GM12878 (cell line): ENCODE data around the gene SOCS6. TPM values are rescaled to one million over a fixed set of nuclear protein-coding genes. Genes with fewer than 3 reads are reported as not detected.

Experiments
- ATAC-seq: fragments of 200-7000 bp; cut with Tn5 transposase; 3 replicates; pipeline ENCODE4 v1.9.1; 2020; ENCODE audit warnings: mild to moderate bottlenecking, moderate library complexity
- BruUV-seq: library from RNA; stranded (reverse); fragments of 400-500 nt; replicated peaks from 2 replicates; lab custom pipeline; 2021; lab: Mats Ljungman, UMichigan
- CTCF ChIA-PET: fragments of 300-600 bp; sonication (Branson Sonifier 250); formaldehyde crosslinking; extraction: SDS; loops from one replicate; lab custom pipeline; 2021; ENCODE audit warnings: inconsistent platforms; lab: Yijun Ruan, JAX
- POLR2A ChIA-PET: fragments of 350-600 bp; formaldehyde crosslinking; extraction: SDS; loops from one replicate; lab custom pipeline; 2021; ENCODE audit warnings: inconsistent platforms; lab: Charles Lee
- RAD21 ChIA-PET: fragments of 300-600 bp; sonication (Branson Sonifier 250); formaldehyde crosslinking; loops from one replicate; lab custom pipeline; 2023; ENCODE audit warnings: antibody characterized with exemption; ENCODE audit not compliant: unreplicated experiment; lab: Charles Lee
- SMC1A ChIA-PET: fragments of 300-600 bp; sonication (Branson Sonifier 250); formaldehyde crosslinking; loops from one replicate; lab custom pipeline; 2023; ENCODE audit not compliant: unreplicated experiment, uncharacterized antibody; lab: Charles Lee
- DNase-seq: peaks from one replicate; pipeline ENCODE4 v3.0.0-alpha.2; 2011; ENCODE audit warnings: low read depth, low spot score
- FAIRE-seq: peaks from 3 replicates; lab custom pipeline; 2011; peaks lifted over from hg19 to GRCh38; lab: Jason Lieb, UNC
- H2AFZ ChIP-seq: 2 replicates; pipeline ENCODE4 v1.6.0; 2011; ENCODE audit warnings: low read depth, low read length, control low read depth; ENCODE audit not compliant: control insufficient read depth
- H3K27ac ChIP-seq: 2 replicates; pipeline ENCODE4 v1.5.1; 2011; ENCODE audit warnings: control low read depth; ENCODE audit not compliant: control insufficient read depth, insufficient read depth
- H3K27me3 ChIP-seq, 2 experiments: replicated peaks in 1 of 2; 2 replicates each; pipeline versions ENCODE4 v1.6.0 to v1.6.1; 2011; ENCODE audit warnings: low read length in 1 of 2; ENCODE audit not compliant: control insufficient read depth in 2 of 2, insufficient read depth in 2 of 2
- H3K36me3 ChIP-seq, 2 experiments: 2 replicates each; pipeline ENCODE4 v1.5.1; 2011; ENCODE audit warnings: low read length in 1 of 2; ENCODE audit not compliant: control insufficient read depth in 2 of 2, insufficient read depth in 2 of 2
- H3K4me1 ChIP-seq: 2 replicates; pipeline ENCODE4 v1.6.1; 2011; ENCODE audit warnings: mild to moderate bottlenecking, low read length, moderate library complexity, mixed read lengths; ENCODE audit not compliant: control insufficient read depth, insufficient read depth
- H3K4me2 ChIP-seq: 2 replicates; pipeline ENCODE4 v1.6.0; 2011; ENCODE audit warnings: control low read depth; ENCODE audit not compliant: control insufficient read depth, insufficient read depth
- H3K4me3 ChIP-seq: fragments of 200-600 bp; sonication (generic); 2 replicates; pipeline ENCODE4 v1.5.1; 2016
- H3K79me2 ChIP-seq: 2 replicates; pipeline ENCODE4 v1.6.0; 2011; ENCODE audit warnings: low read length; ENCODE audit not compliant: control insufficient read depth, insufficient read depth
- H3K9ac ChIP-seq: 2 replicates; pipeline ENCODE4 v1.8.0; 2011; ENCODE audit warnings: low read length, control low read depth, mixed read lengths; ENCODE audit not compliant: control insufficient read depth, insufficient read depth
- H3K9me3 ChIP-seq: replicated peaks from 3 replicates; pipeline ENCODE4 v1.5.1; 2011; ENCODE audit warnings: mild to moderate bottlenecking, low read length; ENCODE audit not compliant: control insufficient read depth, insufficient read depth
- H4K20me1 ChIP-seq: 2 replicates; pipeline ENCODE4 v1.6.0; 2011; ENCODE audit not compliant: control insufficient read depth, insufficient read depth
- ATF2 ChIP-seq: IDR thresholded peaks from 2 replicates; pipeline ENCODE4 v1.6.1; 2012; ENCODE audit warnings: low read length, inconsistent platforms
- BCL3 ChIP-seq: IDR thresholded peaks from 2 replicates; pipeline ENCODE4 v1.6.1; 2011; ENCODE audit warnings: borderline replicate concordance, low read depth, mild to moderate bottlenecking, moderate library complexity, low read length; ENCODE audit not compliant: insufficient read depth, poor library complexity, severe bottlenecking
- CHD2 ChIP-seq: IDR thresholded peaks from 2 replicates; pipeline ENCODE4 v1.6.1; 2011; ENCODE audit warnings: low read depth, low read length, improper control_type of control experiment, borderline replicate concordance
- HDAC2 ChIP-seq: fragments of 200-600 bp; sonication (generic); IDR thresholded peaks from 2 replicates; pipeline ENCODE4 v1.6.1; 2017
- IKZF2 ChIP-seq, 2 experiments: fragments of 450-650 bp; IDR thresholded peaks; 2 replicates each; pipeline ENCODE4 v1.6.1; 2017; ENCODE audit warnings: mild to moderate bottlenecking in 2 of 2, moderate library complexity in 2 of 2
- MXI1 ChIP-seq: fragments of 150-350 bp; IDR thresholded peaks from 2 replicates; pipeline ENCODE4 v1.6.1; 2011; ENCODE audit warnings: low read depth, mild to moderate bottlenecking, inconsistent platforms, low read length, improper control_type of control experiment
- RCOR1 ChIP-seq: conservative IDR thresholded peaks from 2 replicates; pipeline ENCODE4 v1.6.1; 2012; ENCODE audit warnings: low read depth, low read length, improper control_type of control experiment
- SP1 ChIP-seq: IDR thresholded peaks from one replicate; pipeline ENCODE4 v1.6.1; 2011; ENCODE audit warnings: low read depth, low read length
- ZBED1 ChIP-seq: IDR thresholded peaks from 2 replicates; pipeline ENCODE4 v1.6.1; 2016; ENCODE audit warnings: borderline replicate concordance
- ZNF24 ChIP-seq: fragments of 450-650 bp; IDR thresholded peaks from 2 replicates; pipeline ENCODE4 v1.6.1; 2017; ENCODE audit warnings: antibody characterized with exemption, mild to moderate bottlenecking
- ZNF274 ChIP-seq: IDR thresholded peaks from one replicate; pipeline ENCODE4 v1.8.0; 2011; ENCODE audit not compliant: insufficient read length, insufficient read depth
- WGBS: methylation state at CpG from one replicate; pipeline ENCODE4 v1.1.6; 2016; ENCODE audit warnings: low lambda C conversion rate; ENCODE audit not compliant: insufficient replicate concordance, insufficient coverage; ENCODE audit errors: missing lambda C conversion rate; 5-methylcytosine and 5-hydroxymethylcytosine counted together
- in situ Hi-C: fragments of 300-500 bp; cut with MboI; formaldehyde crosslinking; loops from 9 replicates; pipeline ENCODE4 v1.14.3; 2018; ENCODE audit warnings: mixed read lengths
- intact Hi-C: fragments of 100-400 bp; cut with micrococcal nuclease; formaldehyde crosslinking; loops from one replicate; pipeline ENCODE4 v1.14.2; 2022; ENCODE audit not compliant: unreplicated experiment
- polyA plus RNA-seq, 11 experiments: library from polyadenylated mRNA; depleted of rRNA in 4 of 11; unstranded in 6 of 11; stranded (reverse) in 5 of 11; fragments of >200 nt; fragmentation: Nextera tagmentation in 4 of 11; fragmentation: Illumina TruSeq in 1 of 11; extraction: Ambion mirVana in 4 of 11; extraction: Trizol in 1 of 11; gene quantifications; 1 replicate in 1 of 11; 2 replicates in 10 of 11; pipeline versions ENCODE4 v1.2.1 to v1.2.3, GENCODE V29; 2011 to 2016; ENCODE audit warnings: inconsistent platforms in 2 of 11, missing spikeins in 2 of 11, low read depth in 1 of 11
- total RNA-seq, 4 experiments: library from RNA; depleted of rRNA in 3 of 4; stranded (reverse); fragments of >200 nt in 3 of 4; fragmentation: Illumina TruSeq in 1 of 4; extraction: Trizol in 1 of 4; gene quantifications; 2 replicates each; pipeline versions ENCODE4 v1.2.1 to v1.2.3, GENCODE V29; 2013 to 2021
- TF ChIP-seq, protein P1 (sequence below): fragments of 450-650 bp; IDR thresholded peaks from 2 replicates; pipeline ENCODE4 v1.6.1; 2017; ENCODE audit warnings: borderline replicate concordance

Gene SOCS6
- total and polyA plus RNA-seq, 10 of the 15 experiments (the other 5 are each of a cell fraction or from before 2014, with no cell fraction given), result 1.6 to 6.1 (median 4.1) TPM

DNA sequence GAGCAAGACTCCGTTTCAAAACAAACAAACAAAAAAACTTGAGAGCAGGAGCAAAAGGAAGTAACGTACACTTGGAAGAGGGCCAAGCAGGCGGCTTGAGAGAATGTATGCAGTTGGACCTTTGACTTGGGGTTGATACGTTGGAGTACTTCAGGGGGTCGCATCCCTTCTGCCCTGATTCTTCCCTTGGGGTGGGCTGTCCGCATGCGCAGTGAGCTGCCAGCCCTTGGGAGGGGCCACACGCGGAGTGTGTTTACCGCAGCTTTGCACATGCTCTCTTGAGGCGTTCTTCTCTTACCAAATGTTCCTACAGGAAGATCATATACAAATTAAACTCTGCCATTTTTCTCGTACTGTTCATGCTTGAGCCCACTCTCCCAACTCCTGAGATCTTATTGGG lies 38.1 kb upstream of the SOCS6 start:
- no peak for ATAC-seq
- ChIA-PET CTCF (no interaction called here), SMC1A (no interaction called here), RAD21 (no interaction called here), POLR2A (no interaction called here)
- in situ Hi-C loops (no loop called here), intact Hi-C loops (no loop called here)
- no peak overlapping the region for H3K9ac ChIP-seq
- BruUV-seq, result no TSS peak
- FAIRE-seq, result no peak
- no peaks in the 10 kb centered on the region for H3K79me2 ChIP-seq
- H4K20me1 ChIP-seq, result no peaks in the 10 kb centered on the region
- no peak overlapping the region for H3K27ac ChIP-seq
- H3K36me3 ChIP-seq, result no peaks in the 10 kb centered on the region
- H3K27me3 ChIP-seq, result no peaks in the 10 kb centered on the region
- TF ChIP-seq ZNF274 (no peak), ZBED1 (no peak), BCL3 (no peak), RCOR1 (no peak), CHD2 (no peak), SP1 (no peak), MXI1 (no peak), HDAC2 (no peak), ATF2 (no peak), IKZF2 (IDR thresholded peaks at IDR 0.05) (no peak), ZNF24 (no peak)
- TF ChIP-seq, protein P1, sequence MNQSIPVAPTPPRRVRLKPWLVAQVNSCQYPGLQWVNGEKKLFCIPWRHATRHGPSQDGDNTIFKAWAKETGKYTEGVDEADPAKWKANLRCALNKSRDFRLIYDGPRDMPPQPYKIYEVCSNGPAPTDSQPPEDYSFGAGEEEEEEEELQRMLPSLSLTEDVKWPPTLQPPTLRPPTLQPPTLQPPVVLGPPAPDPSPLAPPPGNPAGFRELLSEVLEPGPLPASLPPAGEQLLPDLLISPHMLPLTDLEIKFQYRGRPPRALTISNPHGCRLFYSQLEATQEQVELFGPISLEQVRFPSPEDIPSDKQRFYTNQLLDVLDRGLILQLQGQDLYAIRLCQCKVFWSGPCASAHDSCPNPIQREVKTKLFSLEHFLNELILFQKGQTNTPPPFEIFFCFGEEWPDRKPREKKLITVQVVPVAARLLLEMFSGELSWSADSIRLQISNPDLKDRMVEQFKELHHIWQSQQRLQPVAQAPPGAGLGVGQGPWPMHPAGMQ, result no peak
- 77% methylated on average over 12 of the region's 12 CpGs for WGBS
- H3K4me1 ChIP-seq, result no peaks in the 10 kb centered on the region
- H2AFZ ChIP-seq, result no peak overlapping the region
- H3K9me3 ChIP-seq, result no peaks in the 10 kb centered on the region
- H3K4me2 ChIP-seq, result no peak overlapping the region
- H3K4me3 ChIP-seq, result no peak overlapping the region
- no peak for DNase-seq
